ENCODE results near the gene ACSS3. TPM values are rescaled to one million over a fixed set of nuclear protein-coding genes. Genes with fewer than 3 reads are reported as not detected.
A peak's percentile ranks its signal among the peaks of the same experiment; 100 is the strongest.
"Not testable (repeated sequence)": the region's sequence is repeated elsewhere in the genome, so short reads cannot be mapped to it uniquely, and the experiment has no call there.

ACSS3 gene
- total RNA-seq, 1 experiment from 2014 or later = 7.7 TPM

- no TSS peak for BruUV-seq (replicated peaks)
- Histone ChIP-seq H3K4me1 (ENCODE audit: insufficient read depth, low read length, poor library complexity, severe bottlenecking) (peaks cover 69% of the 10 kb centered on the region), H3K4me3 (ENCODE audit: low read depth, low read length, poor library complexity, severe bottlenecking) (no peak overlapping the region), H3K27ac (ENCODE audit: low read depth, low read length, poor library complexity, severe bottlenecking) (no peak overlapping the region), H3K9me3 (ENCODE audit: low read depth, low read length, poor library complexity, severe bottlenecking) (no peaks in the 10 kb centered on the region), H3K27me3 (replicated peaks; ENCODE audit: insufficient read depth, low read depth, low read length, poor library complexity) (no peaks in the 10 kb centered on the region), H3K36me3 (ENCODE audit: insufficient read depth, low read length, poor library complexity, severe bottlenecking) (no peaks in the 10 kb centered on the region)
- no peak for DNase-seq (ENCODE audit: low spot score)
- ChIA-PET POLR2A (ENCODE audit: low non-redundant PET) (no interaction called here), CTCF (no interaction called here)
- no peak for TF ChIP-seq CTCF (conservative IDR thresholded peaks at IDR 0.05; ENCODE audit: low read depth, low read length)
- no peak for TF ChIP-seq EZH2 (IDR thresholded peaks at IDR 0.05; ENCODE audit: borderline replicate concordance, low read depth, low read length, poor library complexity, severe bottlenecking)
- intact Hi-C loops (cut with micrococcal nuclease; ENCODE audit: unreplicated experiment) = no loop called here
Observed at GRCh38 chr12:81207664-81208063, 129.8 kb downstream of the ACSS3 start.

DNA sequence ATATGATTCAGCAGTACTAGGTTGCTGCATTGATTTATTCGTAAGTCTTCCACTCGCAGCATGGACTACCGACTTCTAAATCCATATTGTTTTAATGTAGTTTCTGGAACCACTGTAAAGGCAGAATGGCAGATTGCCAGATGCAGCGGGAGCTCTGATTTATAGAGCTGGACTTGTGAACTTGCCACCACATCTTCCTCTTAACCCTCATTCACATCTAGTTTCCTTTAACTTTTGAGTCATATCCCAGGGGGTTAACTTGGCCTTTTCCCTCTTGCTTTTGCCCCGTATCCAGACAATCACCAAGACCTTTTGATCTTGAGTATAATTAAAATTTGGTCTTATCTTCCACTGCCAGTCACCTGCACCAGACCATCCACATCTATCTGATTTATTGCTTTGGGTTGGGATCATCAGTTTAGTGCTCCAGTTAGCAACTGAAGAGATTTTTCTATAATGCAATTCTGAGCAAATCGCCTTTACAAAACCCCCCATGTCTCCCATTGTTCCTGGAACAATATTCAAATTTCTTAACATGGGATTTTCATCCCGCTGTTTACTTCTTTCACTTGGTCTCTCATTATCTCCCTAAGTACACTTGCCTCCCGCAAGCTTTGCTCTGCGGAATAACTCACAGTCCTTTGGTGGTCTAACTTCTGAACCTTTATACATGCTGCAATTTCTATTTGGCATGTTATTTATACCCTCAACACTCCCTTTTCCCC is 130.5 kb downstream of the ACSS3 start:
- intact Hi-C loops (cut with micrococcal nuclease; ENCODE audit: unreplicated experiment) = no loop called here
- BruUV-seq (replicated peaks) = no TSS peak
- DNase-seq (ENCODE audit: low spot score) = peak; percentile 65
- H3K4me3 ChIP-seq (ENCODE audit: low read depth, low read length, poor library complexity, severe bottlenecking) = no peak overlapping the region
- H3K36me3 ChIP-seq (ENCODE audit: insufficient read depth, low read length, poor library complexity, severe bottlenecking) = no peaks in the 10 kb centered on the region
- POLR2A ChIA-PET (ENCODE audit: low non-redundant PET) = interaction anchor here (0.6 to 0.7 kb wide), 2 partner anchors 114 to 187 kb away, joined by 3 to 4 read pairs; no protein-coding TSS in a partner anchor
- CTCF ChIA-PET = no interaction called here
- no peak overlapping the region for H3K27ac ChIP-seq (ENCODE audit: low read depth, low read length, poor library complexity, severe bottlenecking)
- H3K27me3 ChIP-seq (replicated peaks; ENCODE audit: insufficient read depth, low read depth, low read length, poor library complexity) = no peaks in the 10 kb centered on the region
- no peak for TF ChIP-seq EZH2 (IDR thresholded peaks at IDR 0.05; ENCODE audit: borderline replicate concordance, low read depth, low read length, poor library complexity, severe bottlenecking)
- TF ChIP-seq CTCF (conservative IDR thresholded peaks at IDR 0.05; ENCODE audit: low read depth, low read length) = no peak
- no peaks in the 10 kb centered on the region for H3K9me3 ChIP-seq (ENCODE audit: low read depth, low read length, poor library complexity, severe bottlenecking)
- peaks cover 62% of the 10 kb centered on the region for H3K4me1 ChIP-seq (ENCODE audit: insufficient read depth, low read length, poor library complexity, severe bottlenecking)

- DNase-seq (ENCODE audit: low spot score) = no peak
- intact Hi-C loops (cut with micrococcal nuclease; ENCODE audit: unreplicated experiment) = no loop called here
- ChIA-PET CTCF (no interaction called here), POLR2A (ENCODE audit: low non-redundant PET) (interaction anchor here (0.6 to 0.7 kb wide), 2 partner anchors 114 to 188 kb away, joined by 3 to 4 read pairs; no protein-coding TSS in a partner anchor)
- Histone ChIP-seq H3K4me1 (ENCODE audit: insufficient read depth, low read length, poor library complexity, severe bottlenecking) (peaks cover 55% of the 10 kb centered on the region), H3K4me3 (ENCODE audit: low read depth, low read length, poor library complexity, severe bottlenecking) (no peak overlapping the region), H3K27ac (ENCODE audit: low read depth, low read length, poor library complexity, severe bottlenecking) (no peak overlapping the region), H3K36me3 (ENCODE audit: insufficient read depth, low read length, poor library complexity, severe bottlenecking) (no peaks in the 10 kb centered on the region), H3K27me3 (replicated peaks; ENCODE audit: insufficient read depth, low read depth, low read length, poor library complexity) (no peaks in the 10 kb centered on the region), H3K9me3 (ENCODE audit: low read depth, low read length, poor library complexity, severe bottlenecking) (no peaks in the 10 kb centered on the region)
- TF ChIP-seq EZH2 (IDR thresholded peaks at IDR 0.05; ENCODE audit: borderline replicate concordance, low read depth, low read length, poor library complexity, severe bottlenecking) (no peak), CTCF (conservative IDR thresholded peaks at IDR 0.05; ENCODE audit: low read depth, low read length) (no peak)
- no TSS peak for BruUV-seq (replicated peaks)
Observed at GRCh38 chr12:81209012-81209411, 131.1 kb downstream of the ACSS3 start.

DNA sequence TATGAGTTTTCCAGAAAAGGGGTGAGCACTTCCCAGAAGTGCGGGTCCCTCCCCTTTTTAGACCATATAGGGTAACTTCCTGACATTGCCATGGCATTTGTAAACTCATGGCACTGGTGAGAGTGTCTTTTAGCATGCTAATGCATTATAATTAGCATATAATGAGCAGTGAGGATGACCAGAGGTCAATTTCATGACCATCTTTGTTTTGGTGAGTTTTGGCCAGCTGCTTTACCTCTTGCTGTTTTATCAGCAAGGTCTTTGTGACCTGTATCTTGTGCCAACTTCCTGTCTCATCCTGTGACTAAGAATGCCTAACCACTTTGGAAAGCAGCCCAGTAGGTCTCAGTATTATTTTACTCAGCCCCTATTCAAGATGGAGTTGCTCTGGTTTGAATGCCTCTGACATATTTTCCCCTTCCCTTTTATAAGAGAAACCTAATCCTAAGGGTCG is 131.9 kb downstream of the ACSS3 start:
- H3K27ac ChIP-seq (ENCODE audit: low read depth, low read length, poor library complexity, severe bottlenecking); POLR2A ChIA-PET (ENCODE audit: low non-redundant PET); H3K4me3 ChIP-seq (ENCODE audit: low read depth, low read length, poor library complexity, severe bottlenecking); H3K36me3 ChIP-seq (ENCODE audit: insufficient read depth, low read length, poor library complexity, severe bottlenecking); BruUV-seq (replicated peaks); intact Hi-C loops (cut with micrococcal nuclease; ENCODE audit: unreplicated experiment); CTCF ChIA-PET; H3K9me3 ChIP-seq (ENCODE audit: low read depth, low read length, poor library complexity, severe bottlenecking); H3K27me3 ChIP-seq (replicated peaks; ENCODE audit: insufficient read depth, low read depth, low read length, poor library complexity): not testable (repeated sequence)
- DNase-seq (ENCODE audit: low spot score) = peak; percentile 83
- H3K4me1 ChIP-seq (ENCODE audit: insufficient read depth, low read length, poor library complexity, severe bottlenecking) = peaks cover 48% of the 10 kb centered on the region

Measured in A673 (cell line).